MM.1S (cell line): ENCODE data around the gene FBLN7.

ENCODE experiments used
- DNase-seq: peaks from one replicate; pipeline ENCODE4 v3.0.0-alpha.2; 2015
- H2AFZ ChIP-seq: fragments of 300-600 bp; sonication (generic); 2 replicates; pipeline ENCODE4 v1.6.0; 2016; ENCODE audit warnings: antibody characterized with exemption, low read length
- H3F3A ChIP-seq: fragments of 300-600 bp; sonication (generic); 2 replicates; pipeline ENCODE4 v1.6.1; 2016; ENCODE audit warnings: mild to moderate bottlenecking, antibody characterized with exemption, low read length, moderate library complexity, mixed read lengths; ENCODE audit not compliant: insufficient read depth
- H3K27ac ChIP-seq: fragments of 300-600 bp; sonication (generic); 2 replicates; pipeline ENCODE4 v1.5.1; 2016; ENCODE audit warnings: mild to moderate bottlenecking, low read length
- H3K27me3 ChIP-seq: fragments of 300-600 bp; sonication (generic); replicated peaks from 2 replicates; pipeline ENCODE4 v1.6.0; 2016; ENCODE audit warnings: low read length; ENCODE audit not compliant: insufficient read depth
- H3K36me3 ChIP-seq: fragments of 300-600 bp; sonication (generic); replicated peaks from 2 replicates; pipeline ENCODE4 v1.6.1; 2016; ENCODE audit warnings: mild to moderate bottlenecking, low read length, mixed read lengths; ENCODE audit not compliant: insufficient read depth
- H3K4me1 ChIP-seq: fragments of 300-600 bp; sonication (generic); 2 replicates; pipeline ENCODE4 v1.6.1; 2016; ENCODE audit warnings: low read length, mixed read lengths
- H3K4me2 ChIP-seq: fragments of 300-600 bp; sonication (generic); 2 replicates; pipeline ENCODE4 v1.6.0; 2016; ENCODE audit warnings: low read depth, low read length
- H3K4me3 ChIP-seq: fragments of 300-600 bp; sonication (generic); 2 replicates; pipeline ENCODE4 v1.5.1; 2016; ENCODE audit warnings: low read length, mixed read lengths
- H3K79me2 ChIP-seq: fragments of 300-600 bp; sonication (generic); 2 replicates; pipeline ENCODE4 v1.6.1; 2016; ENCODE audit warnings: mixed run types, low read length, mixed read lengths
- H3K9ac ChIP-seq: fragments of 300-600 bp; sonication (generic); 2 replicates; pipeline ENCODE4 v1.6.1; 2016; ENCODE audit warnings: low read length, mixed read lengths
- H3K9me2 ChIP-seq: fragments of 300-600 bp; sonication (generic); replicated peaks from 2 replicates; pipeline ENCODE4 v1.6.1; 2016; ENCODE audit warnings: mild to moderate bottlenecking, low read length, mixed read lengths; ENCODE audit not compliant: insufficient read depth
- H3K9me3 ChIP-seq: fragments of 300-600 bp; sonication (generic); replicated peaks from 2 replicates; pipeline ENCODE4 v1.6.1; 2016; ENCODE audit warnings: mild to moderate bottlenecking, low read length, mixed read lengths; ENCODE audit not compliant: insufficient read depth
- H4K20me1 ChIP-seq: fragments of 300-600 bp; sonication (generic); 2 replicates; pipeline ENCODE4 v1.6.1; 2016; ENCODE audit warnings: mild to moderate bottlenecking, low read length, moderate library complexity, mixed read lengths; ENCODE audit not compliant: insufficient read depth
- EZH2 ChIP-seq: fragments of 300-600 bp; sonication (generic); optimal IDR thresholded peaks from 2 replicates; pipeline ENCODE3; 2017; ENCODE audit warnings: low read depth, mild to moderate bottlenecking, antibody characterized with exemption, low read length, mixed read lengths
- EZH2phosphoT487 ChIP-seq: fragments of 300-600 bp; sonication (generic); IDR thresholded peaks from 2 replicates; pipeline ENCODE4 v1.6.1; 2018; ENCODE audit warnings: antibody characterized with exemption, low read length
- TF ChIP-seq, protein P1 (sequence below): fragments of 300-600 bp; sonication (generic); IDR thresholded peaks from 2 replicates; pipeline ENCODE4 v1.5.1; 2016; ENCODE audit warnings: antibody characterized with exemption, low read length, mixed read lengths

The FBLN7 gene

GRCh38 chr2:112175958-112176573 lies 37.9 kb downstream of the FBLN7 start:
- H3K4me3 ChIP-seq: no peak overlapping the region
- no peak overlapping the region for H3K4me2 ChIP-seq
- H2AFZ ChIP-seq: no peak overlapping the region
- no peaks in the 10 kb centered on the region for H3F3A ChIP-seq
- H3K79me2 ChIP-seq: no peaks in the 10 kb centered on the region
- no peak for DNase-seq
- H4K20me1 ChIP-seq: no peaks in the 10 kb centered on the region
- H3K9ac ChIP-seq: no peak overlapping the region
- H3K4me1 ChIP-seq: no peaks in the 10 kb centered on the region
- H3K9me2 ChIP-seq: no peaks in the 10 kb centered on the region
- H3K27ac ChIP-seq: no peak overlapping the region
- no peaks in the 10 kb centered on the region for H3K36me3 ChIP-seq
- H3K9me3 ChIP-seq: no peaks in the 10 kb centered on the region
- no peaks in the 10 kb centered on the region for H3K27me3 ChIP-seq
- TF ChIP-seq EZH2 (no peak), EZH2phosphoT487 (no peak)
- TF ChIP-seq, protein P1, sequence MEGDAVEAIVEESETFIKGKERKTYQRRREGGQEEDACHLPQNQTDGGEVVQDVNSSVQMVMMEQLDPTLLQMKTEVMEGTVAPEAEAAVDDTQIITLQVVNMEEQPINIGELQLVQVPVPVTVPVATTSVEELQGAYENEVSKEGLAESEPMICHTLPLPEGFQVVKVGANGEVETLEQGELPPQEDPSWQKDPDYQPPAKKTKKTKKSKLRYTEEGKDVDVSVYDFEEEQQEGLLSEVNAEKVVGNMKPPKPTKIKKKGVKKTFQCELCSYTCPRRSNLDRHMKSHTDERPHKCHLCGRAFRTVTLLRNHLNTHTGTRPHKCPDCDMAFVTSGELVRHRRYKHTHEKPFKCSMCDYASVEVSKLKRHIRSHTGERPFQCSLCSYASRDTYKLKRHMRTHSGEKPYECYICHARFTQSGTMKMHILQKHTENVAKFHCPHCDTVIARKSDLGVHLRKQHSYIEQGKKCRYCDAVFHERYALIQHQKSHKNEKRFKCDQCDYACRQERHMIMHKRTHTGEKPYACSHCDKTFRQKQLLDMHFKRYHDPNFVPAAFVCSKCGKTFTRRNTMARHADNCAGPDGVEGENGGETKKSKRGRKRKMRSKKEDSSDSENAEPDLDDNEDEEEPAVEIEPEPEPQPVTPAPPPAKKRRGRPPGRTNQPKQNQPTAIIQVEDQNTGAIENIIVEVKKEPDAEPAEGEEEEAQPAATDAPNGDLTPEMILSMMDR: no peak

DNA sequence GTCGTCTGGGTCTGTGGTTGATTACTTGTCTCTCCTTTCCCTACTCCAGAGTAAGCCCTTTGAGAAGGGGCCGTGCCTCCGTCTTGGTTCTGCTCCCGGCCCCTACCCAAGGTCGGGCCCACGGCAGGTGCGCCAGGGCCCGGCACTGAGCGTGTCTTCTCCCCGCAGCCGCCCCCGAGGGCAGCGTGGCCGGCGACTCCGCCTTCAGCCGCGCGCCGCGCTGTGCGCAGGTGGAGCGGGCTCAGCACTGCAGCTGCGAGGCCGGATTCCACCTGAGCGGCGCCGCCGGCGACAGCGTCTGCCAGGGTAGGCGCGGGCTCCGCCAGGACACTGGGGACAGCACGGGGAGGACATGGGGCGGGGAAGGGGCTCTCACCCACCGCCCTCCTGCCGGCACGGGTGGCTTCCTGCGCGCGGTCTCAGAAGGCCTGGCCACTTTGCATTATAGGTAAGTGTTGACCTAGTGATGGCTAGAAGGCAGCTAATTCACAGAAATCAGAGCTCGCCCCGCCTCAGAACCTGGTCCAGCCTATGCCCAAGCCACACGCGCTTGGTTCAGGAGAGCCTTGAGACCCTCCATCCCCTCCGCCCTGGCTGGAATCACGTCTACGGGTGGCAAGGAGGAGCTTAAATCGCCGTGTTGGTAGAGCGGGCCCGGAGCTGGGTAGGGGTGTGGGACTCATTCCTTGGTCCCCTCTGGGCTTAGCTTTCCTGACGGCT lies 43.5 kb downstream of the FBLN7 start:
- Histone ChIP-seq H4K20me1 (no peaks in the 10 kb centered on the region), H3K9me3 (no peaks in the 10 kb centered on the region), H3K4me1 (no peaks in the 10 kb centered on the region), H3K36me3 (no peaks in the 10 kb centered on the region), H3K9me2 (no peaks in the 10 kb centered on the region), H3K4me2 (no peak overlapping the region), H3K27ac (no peak overlapping the region), H3K4me3 (no peak overlapping the region), H3K79me2 (no peaks in the 10 kb centered on the region), H3K9ac (no peak overlapping the region), H3K27me3 (no peaks in the 10 kb centered on the region), H2AFZ (no peak overlapping the region), H3F3A (no peaks in the 10 kb centered on the region)
- no peak for DNase-seq
- TF ChIP-seq EZH2 (no peak), EZH2phosphoT487 (no peak)
- TF ChIP-seq, protein P1: no peak

GRCh38 chr2:112182581-112183034 lies 44.4 kb downstream of the FBLN7 start:
- Histone ChIP-seq H3F3A (no peaks in the 10 kb centered on the region), H3K9ac (no peak overlapping the region), H2AFZ (no peak overlapping the region), H3K36me3 (no peaks in the 10 kb centered on the region), H3K79me2 (no peaks in the 10 kb centered on the region), H3K4me1 (no peaks in the 10 kb centered on the region), H3K27me3 (no peaks in the 10 kb centered on the region), H3K27ac (no peak overlapping the region), H4K20me1 (no peaks in the 10 kb centered on the region), H3K4me3 (no peak overlapping the region), H3K9me3 (no peaks in the 10 kb centered on the region), H3K4me2 (no peak overlapping the region), H3K9me2 (no peaks in the 10 kb centered on the region)
- TF ChIP-seq EZH2phosphoT487 (no peak), EZH2 (no peak)
- TF ChIP-seq, protein P1: no peak
- no peak for DNase-seq
